ENCODE results near the gene CHSY3.

CHSY3 gene

GRCh38 chr5:130168211-130168610 is 263.9 kb downstream of the CHSY3 start:
- no peak for DNase-seq (ENCODE audit: extremely low spot score)
- ChIA-PET CTCF (no interaction called here), POLR2A (no interaction called here)
- no peak for TF ChIP-seq CTCF (IDR thresholded peaks at IDR 0.05; ENCODE audit: control extremely low read depth, extremely low read depth, low read depth, missing control alignments)

GRCh38 chr5:130171699-130172098 is 267.4 kb downstream of the CHSY3 start:
- TF ChIP-seq CTCF (IDR thresholded peaks at IDR 0.05; ENCODE audit: control extremely low read depth, extremely low read depth, low read depth, missing control alignments), result no peak
- ChIA-PET CTCF (interaction anchor here (1.1 to 1.8 kb wide), 2 partner anchors 9 to 21 kb away, joined by 3 to 4 read pairs; no protein-coding TSS in a partner anchor), POLR2A (no interaction called here)
- DNase-seq (ENCODE audit: extremely low spot score), result no peak

- POLR2A ChIA-PET, result no interaction called here
- TF ChIP-seq CTCF (IDR thresholded peaks at IDR 0.05; ENCODE audit: control extremely low read depth, extremely low read depth, low read depth, missing control alignments), result no peak
- DNase-seq (ENCODE audit: extremely low spot score), result no peak
- CTCF ChIA-PET, result no interaction called here
Measured at GRCh38 chr5:130183115-130183514, 278.9 kb downstream of the CHSY3 start.

- no peak for DNase-seq (ENCODE audit: extremely low spot score)
- no peak for TF ChIP-seq CTCF (IDR thresholded peaks at IDR 0.05; ENCODE audit: control extremely low read depth, extremely low read depth, low read depth, missing control alignments)
- CTCF ChIA-PET, result no interaction called here
Measured at GRCh38 chr5:130189961-130190360, 285.7 kb downstream of the CHSY3 start.

GRCh38 chr5:130198927-130199326 is 294.7 kb downstream of the CHSY3 start:
- TF ChIP-seq CTCF (IDR thresholded peaks at IDR 0.05; ENCODE audit: control extremely low read depth, extremely low read depth, low read depth, missing control alignments), result no peak
- peak; percentile 7 for DNase-seq (ENCODE audit: extremely low spot score)
- ChIA-PET POLR2A (no interaction called here), CTCF (interaction anchor here (0.7 to 1.3 kb wide), 2 partner anchors 10 to 914 kb away, joined by 3 to 4 read pairs; no protein-coding TSS in a partner anchor)

More at GRCh38 chr5:130189961-130190360, 285.7 kb downstream of the CHSY3 start:
- POLR2A ChIA-PET, result no interaction called here

GRCh38 chr5:130206686-130207085 is 302.4 kb downstream of the CHSY3 start:
- DNase-seq (ENCODE audit: extremely low spot score), result no peak
- TF ChIP-seq CTCF (IDR thresholded peaks at IDR 0.05; ENCODE audit: control extremely low read depth, extremely low read depth, low read depth, missing control alignments), result no peak
- POLR2A ChIA-PET, result no interaction called here
- CTCF ChIA-PET, result no interaction called here

- no peak for DNase-seq (ENCODE audit: extremely low spot score)
- CTCF ChIA-PET, result no interaction called here
- POLR2A ChIA-PET, result no interaction called here
- TF ChIP-seq CTCF (IDR thresholded peaks at IDR 0.05; ENCODE audit: control extremely low read depth, extremely low read depth, low read depth, missing control alignments), result no peak
Measured at GRCh38 chr5:130213607-130214006, 309.3 kb downstream of the CHSY3 start.
